Islet of Langerhans (tissue), 1 donor: Measurements from ENCODE around the gene POC1A.

Source experiments
- FAIRE-seq: peaks from one replicate; lab custom pipeline; 2011; peaks lifted over from hg19 to GRCh38; lab: Jason Lieb, UNC

The POC1A gene

DNA sequence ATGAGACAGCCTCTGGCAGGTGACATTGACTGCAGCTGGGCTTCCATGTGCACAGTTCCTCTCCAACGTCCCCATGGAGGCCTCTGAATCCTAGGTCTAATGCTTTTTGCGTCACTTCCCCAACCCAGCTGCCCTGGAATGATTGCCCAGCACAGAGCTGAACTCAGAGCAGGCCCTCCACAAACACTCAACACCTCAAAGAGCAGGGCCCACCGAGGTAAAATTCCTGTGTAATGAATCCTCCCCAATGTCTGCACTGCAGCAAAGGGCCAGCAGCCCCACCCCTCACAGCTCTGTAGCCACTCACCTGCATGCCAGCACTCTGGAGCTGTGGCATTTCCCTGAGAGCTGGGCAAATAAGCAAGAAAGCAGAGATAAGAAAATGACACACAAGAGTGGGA, 55.2 kb downstream of the POC1A start:
- FAIRE-seq: no peak

DNA sequence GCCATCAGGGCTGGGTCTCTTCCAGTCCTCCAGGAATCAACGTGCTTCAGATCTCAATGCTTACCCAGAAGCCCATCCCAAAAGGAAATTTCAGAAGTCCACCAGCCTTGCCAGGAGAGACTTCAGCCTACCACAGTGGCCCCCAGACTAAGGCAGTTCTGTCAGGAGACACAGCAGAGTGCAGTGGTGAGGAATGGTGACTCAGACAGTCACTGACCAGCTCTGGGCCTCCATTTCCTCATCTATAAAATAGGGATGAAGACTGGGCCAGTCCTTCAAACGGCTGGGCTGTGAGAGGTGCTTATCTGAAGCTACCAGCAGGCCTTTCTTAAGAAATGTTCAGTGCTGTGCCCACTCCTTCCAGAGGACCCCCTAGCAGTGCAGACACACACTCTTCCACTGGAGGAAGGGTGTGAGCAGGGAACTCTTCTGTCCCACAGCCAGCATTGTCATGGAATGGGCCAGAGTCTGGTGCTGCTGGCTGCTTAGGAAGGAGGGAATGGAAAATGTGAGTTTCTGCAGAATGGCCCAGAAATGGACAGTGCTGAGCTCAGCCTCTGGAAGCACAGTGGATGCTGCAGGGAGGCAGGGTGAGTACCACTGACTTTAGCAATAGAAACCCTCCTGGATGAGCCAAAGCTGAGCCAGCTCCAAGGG, 56.2 kb downstream of the POC1A start:
- FAIRE-seq: no peak

DNA sequence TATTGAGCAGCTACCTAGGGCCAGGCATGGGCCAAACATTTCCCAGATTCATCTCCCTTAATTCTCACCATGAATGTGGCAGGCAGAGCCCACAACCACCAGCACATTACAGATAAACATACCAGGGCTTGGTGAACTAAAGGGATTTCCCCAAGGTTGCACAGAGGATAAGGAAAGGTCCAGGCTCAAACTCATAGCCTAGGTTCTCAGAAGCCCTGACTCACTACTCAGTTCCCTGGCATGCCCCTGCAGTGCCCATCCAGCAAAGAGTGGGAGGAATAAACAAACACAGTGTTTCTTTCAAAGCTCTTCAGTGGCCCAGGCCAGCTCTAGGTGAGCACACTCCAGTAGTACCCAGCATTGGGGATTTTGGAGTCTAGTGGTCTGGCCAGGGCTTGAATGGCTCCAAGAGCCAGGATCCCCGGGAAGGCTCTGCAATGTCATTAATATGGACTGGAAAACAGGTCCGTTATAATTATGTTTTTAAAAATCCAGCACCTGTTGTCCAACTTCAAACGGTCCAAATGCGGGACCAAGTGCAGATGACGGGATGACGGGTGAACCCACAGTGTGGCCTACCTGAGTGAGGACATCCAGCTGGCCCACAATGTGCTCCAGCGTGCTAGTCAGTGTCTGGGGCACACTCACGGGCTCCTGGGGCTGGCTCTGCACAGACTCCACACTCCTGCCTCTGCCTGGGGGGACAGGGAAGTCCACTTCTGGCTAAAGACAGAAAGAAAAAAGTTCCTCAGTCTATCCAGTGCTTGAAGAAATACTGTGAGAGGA, 58.0 kb downstream of the POC1A start:
- no peak for FAIRE-seq

DNA sequence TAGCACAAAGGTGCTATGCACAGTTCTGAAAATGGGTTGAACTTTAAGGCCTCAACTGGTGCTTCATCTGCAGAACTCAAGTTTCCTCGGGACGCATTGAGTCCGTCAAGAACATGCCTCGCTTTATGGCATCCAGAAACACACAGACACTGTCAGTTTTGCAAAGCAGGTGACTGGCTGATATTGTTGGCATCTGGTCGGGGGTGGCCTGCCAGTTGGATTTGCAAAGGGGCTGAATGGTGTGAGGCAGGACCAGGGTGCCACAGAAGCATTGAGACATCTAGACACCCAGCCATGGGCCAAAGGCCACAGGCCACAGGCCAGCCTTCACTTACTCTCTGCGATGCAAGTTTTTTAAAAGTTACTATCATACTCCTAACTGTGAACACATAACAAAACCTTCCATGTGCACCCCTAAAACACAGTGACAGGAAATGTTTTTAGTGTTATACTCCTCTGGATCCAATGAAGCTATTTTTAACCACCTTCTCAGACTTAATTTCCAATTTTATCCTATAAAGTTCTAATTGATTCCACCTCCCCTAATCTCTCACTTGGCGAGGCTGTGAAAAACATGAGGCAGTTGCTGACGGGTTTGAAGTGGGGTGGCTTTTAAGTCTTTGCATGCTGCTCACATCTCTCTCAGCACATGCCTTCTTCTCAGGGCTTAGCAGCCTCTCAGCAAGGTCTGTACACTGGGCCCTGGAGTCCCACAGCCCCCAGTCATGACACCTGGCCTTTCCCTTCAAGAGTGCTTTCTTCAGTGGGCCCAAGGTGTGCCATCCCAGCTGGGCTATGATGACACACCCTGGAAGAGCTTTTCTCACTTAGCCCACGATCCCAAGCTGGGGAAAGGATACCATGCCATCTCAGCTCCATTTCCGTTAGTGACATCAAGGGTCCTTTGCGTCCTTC, 59.4 kb downstream of the POC1A start:
- no peak for FAIRE-seq

DNA sequence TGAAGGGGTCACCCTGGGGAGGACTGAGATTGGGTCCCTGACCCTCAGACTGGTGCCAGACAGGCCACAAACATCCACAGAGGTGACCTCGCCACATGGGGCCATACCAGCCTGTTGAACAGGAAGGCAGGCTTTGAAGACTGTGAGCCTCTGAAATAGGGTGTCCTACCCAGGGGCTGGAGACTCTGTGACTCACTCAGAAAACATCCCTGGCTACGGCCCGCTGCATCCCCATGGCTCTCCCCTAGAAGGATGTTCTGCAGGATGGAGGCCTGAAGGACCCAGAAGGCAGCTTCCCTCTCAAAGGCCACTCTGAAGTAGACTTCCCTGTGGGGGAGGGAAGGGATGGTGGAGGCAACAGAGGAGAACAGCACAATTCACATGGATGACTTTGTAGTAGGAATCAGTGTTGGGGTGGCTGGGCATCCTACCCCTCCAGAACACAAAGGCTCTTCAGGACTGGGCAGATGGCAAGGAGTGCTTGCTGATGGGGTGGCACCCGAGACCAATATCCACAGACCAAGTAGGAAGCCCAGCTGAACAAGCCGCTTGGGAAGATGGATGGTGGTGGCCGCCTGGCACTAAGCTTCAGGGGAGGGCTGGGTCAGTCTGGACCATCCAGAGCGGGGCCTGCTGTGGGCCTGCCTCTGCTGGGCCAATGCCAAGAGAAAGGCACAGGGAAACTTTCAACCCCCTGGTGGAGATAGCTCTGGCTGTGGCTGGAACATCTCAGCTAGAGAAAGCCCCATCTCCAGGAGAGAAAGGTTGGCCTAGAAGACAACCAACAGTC, 60.3 kb downstream of the POC1A start:
- no peak for FAIRE-seq

DNA sequence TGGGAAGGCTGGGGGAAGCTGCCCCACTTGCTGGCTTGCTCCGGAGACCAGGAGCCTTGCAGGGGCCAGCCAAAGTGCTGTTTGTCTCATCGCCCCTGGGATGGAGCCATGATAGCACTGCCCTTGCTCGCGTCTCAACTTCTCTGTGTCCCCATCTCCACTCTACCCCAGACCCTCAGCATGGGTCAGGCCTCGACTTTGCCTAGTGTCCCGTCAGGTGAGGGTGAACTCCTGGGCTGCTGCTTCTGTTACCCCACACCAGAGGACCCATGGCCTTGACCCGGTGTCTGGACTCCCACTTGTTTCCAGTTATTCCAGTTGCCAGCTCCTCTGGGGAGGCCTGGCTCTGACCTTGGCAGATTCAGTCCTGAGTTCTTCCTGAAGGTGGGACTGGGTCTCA, 61.3 kb downstream of the POC1A start:
- FAIRE-seq: no peak

DNA sequence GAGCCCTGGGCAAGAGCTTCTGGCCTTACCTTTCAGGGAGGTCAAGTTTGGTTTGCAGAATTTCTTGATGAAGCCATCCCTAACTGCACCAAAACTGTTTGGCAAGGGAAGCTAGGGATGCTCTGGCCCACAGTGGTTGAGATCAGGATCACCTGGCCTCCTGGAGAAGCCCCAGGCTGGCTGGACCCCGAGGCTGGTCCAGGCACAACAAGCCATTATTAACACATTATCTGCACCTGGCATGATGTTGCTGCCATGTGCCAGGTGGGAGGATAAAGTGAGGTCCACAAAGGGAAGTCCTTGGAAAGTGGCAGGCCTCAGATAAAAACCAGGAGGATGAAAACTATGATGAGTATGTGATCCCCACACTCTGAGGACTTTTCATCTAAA, 62.0 kb downstream of the POC1A start:
- no peak for FAIRE-seq

DNA sequence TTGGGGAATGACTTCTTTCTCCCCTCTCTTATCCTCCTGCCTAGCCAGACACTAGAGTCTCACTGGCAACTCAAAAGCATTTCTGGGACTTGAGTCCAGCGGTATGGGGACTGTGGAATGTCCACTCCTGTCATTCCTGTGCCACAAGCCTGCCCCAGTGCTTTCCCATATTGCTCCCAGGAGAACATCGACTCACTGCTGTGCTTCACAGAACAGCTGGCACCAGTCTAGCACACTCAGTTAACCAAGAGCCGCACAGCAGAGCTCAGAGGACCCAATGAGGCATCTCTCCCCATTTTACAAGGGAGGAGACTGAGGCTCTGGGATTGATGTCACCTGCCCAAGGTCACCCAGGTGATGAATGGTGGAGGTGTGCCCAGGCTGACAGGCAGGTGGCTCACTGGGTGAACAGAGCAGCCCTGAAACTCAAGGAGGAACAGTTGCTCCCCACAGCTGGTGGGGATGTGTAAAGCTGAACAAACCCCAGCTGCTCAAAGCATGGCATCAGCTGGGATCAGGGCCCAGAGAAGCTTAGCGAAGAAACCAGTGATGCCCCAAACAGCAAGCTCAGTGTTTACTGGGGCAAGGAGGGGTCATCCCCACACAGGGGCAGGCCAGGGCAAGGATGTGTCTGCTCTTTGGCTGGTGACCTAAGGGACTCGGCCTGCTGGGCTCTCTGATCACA, 62.5 kb downstream of the POC1A start:
- no peak for FAIRE-seq

DNA sequence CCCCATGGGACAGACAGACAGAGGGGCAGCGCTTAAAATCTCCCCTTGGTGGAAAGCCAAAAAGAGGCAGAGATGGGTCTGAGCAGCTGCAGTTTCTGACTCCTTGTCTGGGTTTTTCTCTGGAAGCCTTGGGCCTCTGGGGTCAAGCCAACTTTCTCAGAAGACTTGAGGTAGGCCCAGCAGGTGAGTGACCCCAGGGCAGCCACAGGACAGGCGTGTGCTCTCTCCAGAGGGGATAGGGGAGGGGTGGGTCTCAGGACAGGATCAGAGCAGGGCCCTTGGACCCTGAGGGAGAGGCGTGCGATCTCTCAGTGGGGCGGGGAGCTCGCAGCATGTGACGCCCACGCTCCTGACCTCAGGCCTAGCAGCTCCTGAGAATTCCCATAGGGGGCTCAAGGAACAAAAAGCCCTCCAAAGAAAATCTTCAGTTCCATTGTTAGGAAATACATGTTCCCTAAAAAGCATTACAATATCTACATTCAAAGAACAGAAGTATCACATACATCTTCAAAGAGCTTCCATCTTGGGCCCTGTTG, 63.2 kb downstream of the POC1A start:
- no peak for FAIRE-seq

DNA sequence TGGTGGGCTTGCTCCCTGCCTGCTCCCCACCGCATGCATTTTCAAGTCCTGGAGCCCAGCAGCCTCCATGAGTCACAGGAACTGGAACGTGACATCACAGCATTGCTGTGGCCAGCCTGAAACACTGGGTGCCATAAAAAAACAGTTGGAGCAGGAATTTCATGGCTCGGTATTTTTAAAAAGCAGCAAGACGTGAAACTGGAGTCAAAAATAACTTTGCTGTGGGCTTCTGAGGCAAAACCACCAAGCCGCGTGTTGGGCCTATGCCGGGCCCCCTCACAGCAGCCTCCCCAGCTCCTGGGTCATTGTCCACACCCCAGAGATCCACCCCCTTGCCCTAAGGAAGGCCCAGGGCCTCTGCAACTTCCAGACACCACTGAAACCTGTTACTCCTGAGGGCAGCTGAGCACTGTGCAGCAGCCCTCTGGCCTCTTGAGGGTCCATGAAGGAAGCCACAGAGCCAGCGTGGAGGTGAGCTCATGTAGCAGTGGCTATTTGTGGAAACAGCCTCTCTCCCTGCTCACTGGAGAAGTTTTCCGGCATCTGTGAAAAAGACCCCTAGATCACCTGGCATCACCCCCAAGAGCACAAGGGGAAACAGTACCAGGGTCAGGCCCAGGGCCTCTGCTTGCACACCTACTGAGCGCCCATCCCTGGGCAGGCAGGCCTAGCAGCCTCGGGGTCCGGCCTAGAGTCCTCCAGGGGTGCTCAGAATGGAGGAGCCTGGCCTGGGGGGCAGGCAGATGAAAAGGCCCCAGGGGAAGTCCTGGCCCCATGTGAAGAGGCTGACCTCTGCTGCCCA, 63.9 kb downstream of the POC1A start:
- FAIRE-seq: no peak

DNA sequence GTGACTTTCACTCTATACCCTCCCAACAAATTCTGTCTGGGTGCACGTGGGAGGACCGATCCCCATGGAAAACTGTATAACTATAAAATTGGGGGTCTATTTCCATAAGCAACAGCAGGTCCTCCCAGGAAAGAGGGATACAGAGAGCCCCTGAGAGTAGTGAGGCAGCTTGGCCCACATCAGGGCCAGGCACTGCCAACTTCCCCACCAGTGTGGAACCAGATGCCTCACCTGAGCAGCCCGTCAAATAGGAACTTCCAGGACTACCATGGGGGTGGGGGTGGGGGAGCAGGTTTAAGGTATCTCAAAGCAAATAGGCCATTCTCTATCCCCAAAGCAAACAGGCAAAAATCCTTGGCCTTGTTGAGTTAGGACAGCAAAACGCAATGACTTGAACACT, 64.5 kb downstream of the POC1A start:
- FAIRE-seq: no peak

DNA sequence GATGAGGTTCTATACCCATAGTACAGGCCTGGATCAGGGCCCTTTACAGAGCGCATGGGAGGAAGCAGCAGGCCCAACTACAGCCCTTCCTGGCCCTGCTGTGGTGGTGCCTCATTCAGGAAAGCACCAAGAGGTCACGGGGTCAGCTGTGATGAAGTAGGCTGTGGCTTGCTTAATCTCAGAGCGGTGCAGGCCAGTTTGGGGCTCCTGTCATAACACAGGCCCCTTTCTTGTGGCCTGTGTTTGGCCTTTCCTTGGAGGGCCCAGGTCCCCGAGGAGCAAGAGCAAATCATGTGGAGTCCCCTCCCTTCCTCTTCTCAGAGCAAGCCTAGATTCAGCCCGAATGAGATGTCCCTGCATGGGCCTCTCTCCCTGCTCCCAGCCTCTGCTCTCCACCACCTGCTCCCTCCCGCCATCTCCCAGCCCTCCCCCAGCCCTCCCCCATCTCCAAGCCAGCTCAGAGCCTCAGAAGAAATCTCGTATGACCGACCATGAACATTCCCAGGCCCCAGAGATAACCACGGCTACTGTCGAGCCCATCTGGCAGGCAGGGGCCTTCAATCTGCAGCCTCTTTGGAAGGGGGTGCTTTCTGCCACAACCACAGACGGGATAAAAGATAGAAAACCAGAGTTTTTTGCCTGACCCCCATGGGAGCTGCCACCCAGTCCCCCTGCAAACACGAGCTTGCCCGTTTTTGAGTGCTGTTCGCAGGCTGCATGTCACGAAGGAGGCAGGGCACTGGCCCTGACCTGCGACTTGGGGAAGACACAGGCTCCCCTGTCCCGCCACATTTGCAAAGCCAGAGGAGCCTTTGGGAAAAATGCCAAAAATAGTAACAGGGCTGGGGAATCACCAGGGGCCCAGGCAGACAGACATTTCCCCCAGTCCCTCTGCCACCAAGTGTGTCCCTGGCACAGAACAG, 65.5 kb downstream of the POC1A start:
- no peak for FAIRE-seq

DNA sequence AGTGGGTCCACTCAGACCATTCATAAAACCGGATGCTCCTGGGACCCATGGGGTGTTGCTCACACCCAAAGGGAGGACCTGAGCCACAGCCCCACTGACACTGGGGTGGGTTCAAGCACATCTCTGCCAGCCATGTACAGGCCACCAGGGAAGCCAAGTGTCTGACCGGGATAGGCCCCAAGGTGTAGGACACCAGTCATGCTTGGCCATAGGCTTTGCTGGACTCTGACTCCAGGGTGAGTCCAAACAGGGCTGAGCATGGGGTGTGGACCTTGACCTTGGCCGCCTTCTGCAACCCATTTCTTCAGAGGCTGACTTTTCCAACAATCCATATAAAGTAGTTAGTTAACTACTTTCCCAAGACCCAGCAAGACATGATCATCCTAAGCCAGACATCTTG, 66.5 kb downstream of the POC1A start:
- no peak for FAIRE-seq

DNA sequence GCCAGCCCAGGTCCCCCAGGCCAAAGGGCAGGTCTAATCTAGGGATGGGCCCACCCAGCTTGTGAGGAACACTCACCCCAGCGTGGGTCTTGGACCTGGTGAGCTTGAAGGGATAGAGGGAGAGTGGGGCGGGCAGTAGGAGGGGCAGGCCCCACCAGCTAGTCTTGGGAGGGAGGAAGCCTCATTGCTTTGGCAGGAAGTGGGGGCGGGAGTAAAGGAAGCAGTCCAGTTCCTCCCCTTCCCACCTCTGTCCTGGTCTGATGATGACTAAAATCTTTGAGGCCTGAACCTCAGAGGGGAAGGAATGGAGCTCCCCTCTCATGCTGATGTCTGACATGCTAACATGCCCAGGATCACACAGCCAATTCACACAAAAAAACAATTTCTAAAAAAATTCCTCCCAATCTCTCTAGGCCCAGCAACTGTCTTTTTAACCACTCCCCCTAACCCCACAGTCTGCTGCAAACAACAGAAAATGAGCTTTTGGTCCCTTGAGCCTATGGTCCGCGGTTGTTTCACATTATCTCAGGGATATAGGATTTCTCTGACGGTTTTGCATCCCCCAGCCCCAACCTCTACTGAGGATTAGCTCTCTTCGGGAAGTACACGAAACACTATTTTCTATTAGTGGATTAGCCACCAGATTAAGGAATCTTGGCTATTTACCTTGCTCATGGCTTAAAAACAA, 67.1 kb downstream of the POC1A start:
- FAIRE-seq: no peak

DNA sequence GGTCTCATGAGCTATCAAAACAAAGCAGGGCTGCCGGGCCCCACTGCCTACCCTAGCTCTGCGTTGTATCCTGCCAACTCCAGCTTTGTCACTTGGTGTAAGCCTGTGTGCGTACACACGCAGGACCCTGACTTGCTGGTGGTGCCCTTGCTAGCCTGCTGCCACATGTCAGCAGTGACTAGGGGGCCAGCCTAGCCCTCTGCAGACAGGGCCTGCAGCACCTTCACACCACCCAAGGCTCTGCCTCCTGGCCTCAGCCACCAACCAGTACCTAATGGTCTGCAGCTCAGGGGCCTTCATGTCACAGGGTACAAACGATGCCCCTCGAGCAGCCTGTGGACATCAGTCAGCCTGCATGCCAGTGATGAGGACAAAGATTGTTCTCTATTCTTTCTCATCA, 67.8 kb downstream of the POC1A start:
- no peak for FAIRE-seq

DNA sequence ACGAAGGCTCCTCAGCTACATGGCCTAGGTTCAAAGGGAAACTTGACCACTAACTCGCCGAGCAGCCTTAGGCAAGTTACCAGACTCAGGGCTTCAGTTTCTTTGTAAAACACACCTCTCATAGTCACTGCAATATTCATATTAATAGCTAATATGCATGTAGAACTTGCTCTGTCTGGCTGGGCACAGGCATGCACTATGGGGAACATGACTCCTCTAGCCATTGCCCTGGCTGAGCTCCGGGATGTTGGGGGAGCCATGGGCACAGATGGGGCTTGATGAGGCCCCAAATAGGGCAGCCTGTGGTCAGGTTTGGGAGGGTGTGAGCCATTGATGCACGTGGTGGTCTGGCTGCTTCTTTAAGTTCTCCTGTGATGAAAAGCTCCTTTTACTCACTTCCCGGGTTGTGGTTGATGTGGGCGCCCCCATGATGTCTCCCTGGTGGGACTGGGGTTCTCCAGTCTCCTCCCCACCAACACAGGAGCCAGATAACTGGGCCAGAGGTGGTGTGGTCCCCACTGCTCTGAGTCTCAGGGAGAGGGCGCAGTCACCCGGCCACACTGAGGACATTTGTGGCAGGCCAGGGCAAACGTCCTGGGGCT, 68.4 kb downstream of the POC1A start:
- no peak for FAIRE-seq

DNA sequence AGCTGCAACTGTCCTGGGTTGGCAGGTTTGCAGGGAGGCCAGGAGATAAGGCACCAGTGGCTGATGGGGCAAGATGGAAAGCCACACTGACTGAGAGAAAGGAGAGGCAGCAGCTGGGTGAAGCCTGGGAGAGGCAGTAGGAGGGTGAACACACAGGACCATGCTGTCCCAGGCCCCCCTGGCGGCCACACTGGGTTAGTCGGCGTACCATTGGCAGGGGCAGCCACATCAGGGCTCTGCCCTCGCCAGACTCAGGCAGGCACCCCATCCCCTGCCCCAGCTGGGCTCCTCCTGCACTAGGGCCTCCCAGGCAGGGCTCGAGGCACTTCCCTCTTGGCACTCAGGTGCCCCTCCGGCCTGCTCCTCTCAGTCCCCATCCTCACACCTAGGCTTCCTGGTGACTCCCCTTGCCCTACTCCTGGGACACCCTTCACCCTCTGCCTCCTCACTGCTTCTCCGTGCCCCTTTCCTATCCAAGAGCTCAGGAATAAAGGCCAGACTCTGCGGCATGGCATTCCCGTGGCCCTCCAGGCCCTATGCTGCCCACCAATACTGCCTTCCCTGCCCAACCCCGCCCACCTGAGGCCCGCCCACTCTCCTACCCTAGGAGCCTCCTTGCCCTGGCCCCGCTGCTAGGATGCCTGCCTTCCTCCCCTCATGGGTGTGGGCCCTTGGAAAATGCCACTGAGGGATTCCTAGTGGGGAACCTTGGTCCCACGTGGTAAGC, 69.1 kb downstream of the POC1A start:
- FAIRE-seq: no peak
